Osteocyte (in vitro differentiated cells): Measurements from ENCODE around the gene TIGD4. TPM values are rescaled to one million over a fixed set of nuclear protein-coding genes. Genes with fewer than 3 reads are reported as not detected.

Source experiments
- DNase-seq: peaks from one replicate; pipeline ENCODE4 v3.0.0; 2021; ENCODE audit warnings: mixed read lengths; ENCODE audit not compliant: unreplicated experiment; ENCODE audit errors: extremely low spot score
- H3K27ac Mint-ChIP-seq: one replicate; pipeline ENCODE4 v1.8.0; 2021; ENCODE audit warnings: mild to moderate bottlenecking, mixed read lengths; ENCODE audit not compliant: unreplicated experiment
- H3K27me3 Mint-ChIP-seq: one replicate; pipeline ENCODE4 v1.8.0; 2021; ENCODE audit warnings: mixed read lengths; ENCODE audit not compliant: unreplicated experiment
- H3K36me3 Mint-ChIP-seq: one replicate; pipeline ENCODE4 v1.8.0; 2021; ENCODE audit warnings: mixed read lengths; ENCODE audit not compliant: unreplicated experiment
- H3K4me1 Mint-ChIP-seq: one replicate; pipeline ENCODE4 v1.8.0; 2021; ENCODE audit warnings: mixed read lengths; ENCODE audit not compliant: unreplicated experiment
- H3K4me3 Mint-ChIP-seq: one replicate; pipeline ENCODE4 v1.8.0; 2021; ENCODE audit warnings: mild to moderate bottlenecking, moderate library complexity, mixed read lengths; ENCODE audit not compliant: unreplicated experiment
- H3K9me3 Mint-ChIP-seq: one replicate; pipeline ENCODE4 v1.8.0; 2021; ENCODE audit warnings: mixed read lengths; ENCODE audit not compliant: unreplicated experiment
- total RNA-seq: library from RNA; stranded (reverse); gene quantifications from 2 replicates; pipeline ENCODE4 v1.2.1, GENCODE V29; 2021
- TF ChIP-seq, protein P1 (sequence below): fragments of 200-600 bp; sonication (generic); IDR thresholded peaks from 2 replicates; pipeline ENCODE4 v1.5.0; 2021; ENCODE audit warnings: antibody characterized with exemption, mild to moderate bottlenecking, moderate library complexity

Gene TIGD4
- total RNA-seq, 1 donor from 2014 or later, result 0.19 TPM

DNA sequence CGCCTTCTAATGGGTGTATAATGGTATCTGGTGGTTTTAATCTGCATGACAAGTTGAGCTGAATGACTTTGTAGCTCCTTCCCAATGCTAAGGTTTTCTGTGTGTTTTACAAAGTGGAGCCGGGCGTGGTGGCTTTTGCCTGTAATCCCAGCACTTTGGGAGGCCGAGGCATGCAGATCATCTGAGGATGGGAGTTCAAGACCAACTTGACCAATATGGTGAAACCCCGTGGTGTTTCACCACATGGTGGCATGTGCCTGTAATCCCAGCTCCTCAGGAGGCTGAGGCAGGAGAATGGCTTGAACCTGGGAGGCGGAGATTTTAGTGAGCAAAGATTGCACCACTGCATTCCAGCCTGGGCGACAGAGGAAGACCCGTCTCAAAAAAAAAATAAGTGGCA lies 29.1 kb upstream of the TIGD4 start:
- Mint-ChIP-seq H3K27ac (no peak overlapping the region), H3K4me3 (no peak overlapping the region), H3K9me3 (peaks cover 14% of the 10 kb centered on the region), H3K27me3 (no peaks in the 10 kb centered on the region), H3K4me1 (peaks cover 14% of the 10 kb centered on the region), H3K36me3 (peaks cover 17% of the 10 kb centered on the region)
- no peak for DNase-seq
- TF ChIP-seq, protein P1, sequence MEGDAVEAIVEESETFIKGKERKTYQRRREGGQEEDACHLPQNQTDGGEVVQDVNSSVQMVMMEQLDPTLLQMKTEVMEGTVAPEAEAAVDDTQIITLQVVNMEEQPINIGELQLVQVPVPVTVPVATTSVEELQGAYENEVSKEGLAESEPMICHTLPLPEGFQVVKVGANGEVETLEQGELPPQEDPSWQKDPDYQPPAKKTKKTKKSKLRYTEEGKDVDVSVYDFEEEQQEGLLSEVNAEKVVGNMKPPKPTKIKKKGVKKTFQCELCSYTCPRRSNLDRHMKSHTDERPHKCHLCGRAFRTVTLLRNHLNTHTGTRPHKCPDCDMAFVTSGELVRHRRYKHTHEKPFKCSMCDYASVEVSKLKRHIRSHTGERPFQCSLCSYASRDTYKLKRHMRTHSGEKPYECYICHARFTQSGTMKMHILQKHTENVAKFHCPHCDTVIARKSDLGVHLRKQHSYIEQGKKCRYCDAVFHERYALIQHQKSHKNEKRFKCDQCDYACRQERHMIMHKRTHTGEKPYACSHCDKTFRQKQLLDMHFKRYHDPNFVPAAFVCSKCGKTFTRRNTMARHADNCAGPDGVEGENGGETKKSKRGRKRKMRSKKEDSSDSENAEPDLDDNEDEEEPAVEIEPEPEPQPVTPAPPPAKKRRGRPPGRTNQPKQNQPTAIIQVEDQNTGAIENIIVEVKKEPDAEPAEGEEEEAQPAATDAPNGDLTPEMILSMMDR, result no peak

DNA sequence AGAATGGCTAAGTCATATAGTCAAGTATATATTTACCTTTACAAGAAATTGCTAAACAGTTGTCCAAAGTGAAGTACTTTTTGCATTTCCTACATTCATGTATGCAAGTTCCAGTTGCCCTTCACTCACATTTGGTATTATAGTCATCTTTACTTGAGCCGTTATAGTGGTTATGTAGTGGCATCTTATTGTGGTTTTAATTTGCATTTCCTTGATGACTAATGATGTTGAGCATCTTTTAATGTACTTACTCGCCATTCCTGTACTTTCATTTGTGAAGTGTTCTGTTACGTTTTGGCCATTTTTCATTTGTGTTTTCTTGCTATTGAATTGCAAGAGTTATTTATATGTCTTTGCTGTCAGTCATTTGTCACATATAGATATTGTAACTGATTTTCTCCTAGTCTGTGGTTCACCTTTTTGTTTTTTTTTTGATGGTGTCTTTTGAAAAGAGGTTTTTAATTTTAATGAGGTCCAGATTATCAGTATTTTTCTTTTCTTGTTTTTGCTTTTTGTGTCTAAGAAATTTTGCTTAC lies 27.8 kb upstream of the TIGD4 start:
- DNase-seq, result no peak

DNA sequence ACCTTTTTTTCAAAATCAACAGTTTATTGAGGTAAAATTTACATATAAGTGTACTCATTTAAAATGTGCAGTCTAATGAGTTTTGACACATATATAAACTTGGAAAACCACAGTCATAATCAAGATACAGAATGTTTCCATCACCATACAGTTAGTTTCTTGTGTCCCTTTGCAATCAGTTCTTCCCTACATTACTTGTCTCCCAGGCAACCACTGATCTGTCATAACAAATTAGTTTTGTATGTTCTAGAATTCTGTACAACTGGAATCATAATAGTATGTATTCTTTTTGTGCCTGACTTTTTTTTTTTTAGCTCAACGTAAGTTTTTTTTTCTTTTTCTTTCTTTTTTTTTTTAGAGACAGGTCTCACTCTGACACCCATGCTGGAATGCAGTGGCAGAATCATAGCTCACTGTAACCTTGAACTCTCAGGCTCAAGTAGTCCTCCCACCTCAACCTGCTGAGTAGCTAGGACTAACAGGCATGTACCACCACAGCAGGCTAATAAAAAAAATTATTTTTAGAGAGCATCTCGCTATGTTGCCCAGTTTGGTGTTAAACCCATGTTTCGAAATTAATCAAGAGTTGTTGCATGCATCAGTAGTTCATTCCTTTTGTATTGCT lies 27.1 kb upstream of the TIGD4 start:
- Mint-ChIP-seq H3K4me3 (no peak overlapping the region), H3K27me3 (no peaks in the 10 kb centered on the region), H3K9me3 (peaks cover 4% of the 10 kb centered on the region), H3K27ac (peak overlapping the region; percentile 68), H3K36me3 (peaks cover 9% of the 10 kb centered on the region), H3K4me1 (peaks cover 20% of the 10 kb centered on the region)
- no peak for DNase-seq
- TF ChIP-seq, protein P1, result no peak

More for the DNA sequence above, 27.8 kb upstream of the TIGD4 start:
- H3K4me1 Mint-ChIP-seq, result peaks cover 18% of the 10 kb centered on the region
- no peak overlapping the region for H3K4me3 Mint-ChIP-seq
- TF ChIP-seq, protein P1, result no peak
- H3K27ac Mint-ChIP-seq, result no peak overlapping the region
- H3K27me3 Mint-ChIP-seq, result no peaks in the 10 kb centered on the region
- H3K36me3 Mint-ChIP-seq, result peaks cover 9% of the 10 kb centered on the region
- peaks cover 5% of the 10 kb centered on the region for H3K9me3 Mint-ChIP-seq

DNA sequence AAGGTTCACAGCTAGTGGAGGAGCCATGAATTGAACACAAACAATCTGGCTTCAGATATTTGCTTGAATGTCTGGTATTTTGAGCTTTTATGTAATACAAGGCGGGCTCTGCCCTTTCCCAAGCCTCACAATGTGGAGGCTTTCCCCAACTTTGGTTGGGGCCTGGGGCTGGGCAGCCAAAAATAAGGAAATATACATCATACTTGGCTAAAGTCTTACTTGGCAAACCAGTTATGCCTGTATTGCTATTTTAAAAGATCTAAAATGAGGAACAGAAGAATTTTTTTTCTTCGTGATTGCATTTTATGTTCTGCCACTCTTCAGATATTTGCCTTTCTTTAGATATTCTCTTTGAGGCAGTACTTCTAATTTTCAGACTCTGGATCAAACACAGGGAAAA lies 26.3 kb upstream of the TIGD4 start:
- peak overlapping the region; percentile 68 for H3K27ac Mint-ChIP-seq
- no peak for DNase-seq
- peaks cover 5% of the 10 kb centered on the region for H3K36me3 Mint-ChIP-seq
- H3K27me3 Mint-ChIP-seq, result no peaks in the 10 kb centered on the region
- peaks cover 21% of the 10 kb centered on the region for H3K4me1 Mint-ChIP-seq
- H3K4me3 Mint-ChIP-seq, result no peak overlapping the region
- TF ChIP-seq, protein P1, result no peak
- peaks cover 4% of the 10 kb centered on the region for H3K9me3 Mint-ChIP-seq

DNA sequence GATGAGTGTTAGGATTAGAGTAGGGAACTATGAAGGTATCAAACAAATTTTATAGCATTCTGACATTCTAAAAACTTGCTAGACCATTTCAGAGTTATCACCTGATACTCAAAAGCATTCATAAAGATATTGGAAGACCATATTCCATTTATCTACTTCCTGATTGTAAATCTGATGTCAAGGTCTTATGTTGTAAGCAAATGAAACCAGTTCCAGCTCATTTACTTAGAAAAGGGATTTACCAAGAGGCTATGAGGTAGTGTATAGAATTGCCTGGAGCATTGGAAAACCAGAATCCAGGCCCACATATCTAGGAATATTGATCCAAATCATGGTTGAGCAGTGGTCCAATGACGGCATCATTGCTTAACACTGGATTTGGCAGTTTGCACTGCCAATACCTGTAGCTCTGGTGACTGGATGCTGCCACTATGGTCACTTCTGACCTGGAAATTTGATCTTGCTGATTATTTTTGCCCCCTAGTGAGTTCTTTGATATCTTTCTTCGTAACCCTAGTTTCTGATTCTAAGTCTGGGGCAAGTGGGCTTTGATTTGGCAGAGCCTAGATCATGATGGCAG lies 25.6 kb upstream of the TIGD4 start:
- Mint-ChIP-seq H3K27me3 (no peaks in the 10 kb centered on the region), H3K9me3 (peaks cover 4% of the 10 kb centered on the region), H3K4me1 (peaks cover 21% of the 10 kb centered on the region), H3K27ac (peak overlapping the region; percentile 68), H3K4me3 (no peak overlapping the region), H3K36me3 (peaks cover 5% of the 10 kb centered on the region)
- DNase-seq, result no peak
- TF ChIP-seq, protein P1, result no peak
